GM19193 (cell line): ENCODE measurements around the gene TIAM2.

Experiments
- POLR2A ChIP-seq: IDR thresholded peaks from 4 replicates; pipeline ENCODE4 v1.6.1; 2011; ENCODE audit not compliant: insufficient read depth, insufficient read length; ENCODE audit errors: extremely low read depth

Gene TIAM2

DNA sequence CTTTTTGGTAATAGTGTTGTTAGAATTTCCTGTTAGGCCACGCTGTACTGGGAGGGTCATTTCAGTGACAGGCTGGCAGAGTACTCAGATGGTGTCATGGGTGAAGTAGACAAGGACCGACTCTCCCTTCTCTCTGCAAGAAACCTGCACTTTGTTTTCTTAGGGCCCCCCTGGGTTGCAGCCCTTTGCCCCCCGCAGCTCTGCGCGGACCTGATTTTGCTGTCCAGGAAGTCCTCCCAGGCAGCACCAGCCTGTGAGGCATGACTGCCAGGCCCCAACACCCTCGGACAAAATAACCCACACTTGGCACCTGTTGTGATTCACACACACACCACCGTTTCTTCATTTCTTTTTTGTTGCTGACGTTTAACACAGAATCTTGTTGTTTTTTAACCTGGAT lies 246.9 kb downstream of the TIAM2 start:
- TF ChIP-seq POLR2A = no peak

DNA sequence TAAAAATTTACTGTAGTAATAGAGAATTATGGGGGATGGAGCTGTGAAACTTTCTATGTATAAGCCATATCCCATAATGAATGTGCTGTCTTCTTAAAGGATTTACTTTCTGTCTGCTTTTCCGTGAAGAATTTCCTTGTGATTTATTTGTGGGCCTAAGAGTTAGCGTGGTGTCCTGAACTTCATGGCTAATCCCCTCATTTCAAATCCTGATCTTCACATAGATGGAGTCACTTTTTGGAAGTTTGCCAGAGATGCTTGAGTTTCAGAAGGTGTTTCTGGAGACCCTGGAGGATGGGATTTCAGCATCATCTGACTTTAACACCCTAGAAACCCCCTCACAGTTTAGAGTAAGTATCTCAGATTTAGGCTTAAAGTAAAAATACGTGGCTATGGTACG lies 249.3 kb downstream of the TIAM2 start:
- TF ChIP-seq POLR2A = no peak

GRCh38 chr6:155245193-155245592 lies 250.1 kb downstream of the TIAM2 start:
- TF ChIP-seq POLR2A = no peak

DNA sequence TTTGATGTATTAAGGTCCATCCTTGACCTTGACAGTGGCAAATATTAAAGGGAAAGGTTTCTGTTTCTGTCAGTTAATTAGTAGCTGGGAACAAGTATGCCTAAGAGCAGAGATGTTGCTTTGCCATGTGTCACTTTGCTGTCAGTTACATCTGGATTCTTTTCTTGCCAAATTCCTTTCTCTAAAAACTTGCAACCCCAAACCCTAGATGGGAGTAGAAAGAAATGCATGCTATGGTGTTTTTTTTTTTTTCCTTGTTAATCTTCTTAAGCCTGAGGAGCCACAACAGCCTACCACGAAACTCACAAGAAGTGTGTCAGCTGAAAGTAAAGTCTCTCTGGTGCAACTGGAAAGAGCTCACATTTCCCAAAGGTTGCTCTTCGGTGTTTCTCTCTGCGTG lies 250.7 kb downstream of the TIAM2 start:
- TF ChIP-seq POLR2A = no peak

- peak; percentile 7 for TF ChIP-seq POLR2A
Observed at GRCh38 chr6:155246825-155247224, 251.7 kb downstream of the TIAM2 start.

- TF ChIP-seq POLR2A = no peak
Observed at GRCh38 chr6:155247618-155248007, 252.5 kb downstream of the TIAM2 start.

GRCh38 chr6:155248008-155249001 lies 253.2 kb downstream of the TIAM2 start:
- no peak for TF ChIP-seq POLR2A

DNA sequence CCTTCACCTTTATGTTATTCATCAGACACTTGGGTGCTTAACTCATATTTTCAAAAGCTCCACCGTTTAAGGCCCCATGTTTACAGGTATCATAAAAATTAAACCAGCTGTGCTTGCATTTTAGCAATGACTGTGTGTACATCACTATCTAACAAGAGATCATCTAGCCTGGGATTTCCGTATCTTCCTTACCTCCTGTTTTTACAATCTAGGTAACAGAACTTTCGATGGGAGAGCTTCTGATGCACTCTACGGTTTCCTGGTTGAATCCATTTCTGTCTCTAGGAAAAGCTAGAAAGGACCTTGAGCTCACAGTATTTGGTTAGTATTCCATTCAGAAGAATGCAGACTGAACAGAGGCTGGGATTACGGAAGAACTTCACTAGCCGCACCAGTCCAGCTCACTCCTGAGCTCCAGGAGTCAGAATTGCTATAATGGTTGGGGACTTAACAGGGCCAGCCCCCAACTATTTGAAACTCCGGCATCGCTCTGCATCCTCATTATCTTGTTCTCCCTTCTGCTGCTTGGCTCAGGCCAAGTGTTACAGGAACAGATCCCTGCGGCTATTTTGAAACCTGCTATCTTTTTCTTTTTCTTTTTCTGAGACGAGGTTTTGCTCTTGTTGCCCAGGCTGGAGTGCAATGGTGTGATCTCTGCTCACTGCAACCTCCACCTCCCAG lies 255.7 kb downstream of the TIAM2 start:
- TF ChIP-seq POLR2A = no peak

DNA sequence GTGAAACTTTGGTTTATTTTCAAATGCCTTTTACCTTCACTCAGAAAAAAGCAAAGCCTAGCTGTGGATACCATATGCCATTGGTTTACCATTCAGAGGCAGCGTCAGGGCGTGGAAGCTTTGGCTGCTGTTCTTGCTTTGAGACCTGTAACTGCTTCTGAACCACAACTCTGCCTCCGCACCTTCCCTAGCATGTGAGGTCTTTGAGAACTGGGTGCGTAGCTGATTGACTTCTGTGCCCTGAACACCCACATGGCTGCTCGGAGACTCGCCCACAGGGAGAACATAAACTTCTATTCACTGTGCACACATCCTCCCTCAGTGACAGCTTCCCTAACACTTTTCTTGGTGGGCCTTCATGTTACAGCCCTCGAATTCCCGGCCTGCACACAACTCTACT lies 257.5 kb downstream of the TIAM2 start:
- TF ChIP-seq POLR2A = no peak

- no peak for TF ChIP-seq POLR2A
Observed at GRCh38 chr6:155253337-155253736, 258.2 kb downstream of the TIAM2 start.

DNA sequence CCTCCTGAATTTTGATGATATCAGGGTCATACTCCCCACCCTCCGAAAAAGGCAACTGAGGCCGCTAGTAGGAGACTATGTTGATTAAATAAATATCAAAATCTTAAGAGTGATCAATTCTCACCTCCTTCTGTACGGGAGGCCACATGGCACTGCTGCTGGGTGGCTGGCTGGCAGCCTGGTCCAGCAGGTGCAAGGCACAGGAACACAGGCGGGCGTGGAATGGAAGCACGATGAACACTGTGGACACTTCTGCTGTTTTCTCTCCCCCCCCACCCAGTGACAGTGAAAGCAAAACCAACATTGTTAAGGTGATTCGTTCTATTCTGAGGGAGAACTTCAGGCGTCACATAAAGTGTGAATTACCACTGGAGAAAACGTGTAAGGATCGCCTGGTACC lies 259.0 kb downstream of the TIAM2 start:
- TF ChIP-seq POLR2A = no peak

- no peak for TF ChIP-seq POLR2A
Observed at GRCh38 chr6:155256122-155256795, 261.1 kb downstream of the TIAM2 start.

DNA sequence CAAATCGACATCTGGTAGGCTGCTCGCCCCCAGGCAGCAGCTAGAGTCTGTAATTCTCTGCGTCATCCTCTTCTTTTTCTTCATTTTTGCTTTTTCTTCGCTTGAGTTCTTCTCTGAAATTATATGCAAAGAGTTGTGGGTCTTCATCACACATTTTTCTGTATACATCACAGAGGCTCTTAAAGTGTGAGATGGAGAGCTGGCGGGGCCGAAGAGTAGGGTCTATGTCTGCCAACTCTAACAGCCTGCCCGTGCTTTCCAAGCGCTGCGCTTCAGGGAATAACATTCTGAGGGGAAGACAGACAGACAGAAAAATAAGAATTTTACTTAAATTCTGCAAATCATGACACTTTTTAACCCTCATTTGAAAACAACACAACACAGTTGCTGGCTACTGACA lies 262.7 kb downstream of the TIAM2 start:
- no peak for TF ChIP-seq POLR2A

GRCh38 chr6:155259204-155259603 lies 264.1 kb downstream of the TIAM2 start:
- no peak for TF ChIP-seq POLR2A

- no peak for TF ChIP-seq POLR2A
Observed at GRCh38 chr6:155259897-155260296, 264.8 kb downstream of the TIAM2 start.

DNA sequence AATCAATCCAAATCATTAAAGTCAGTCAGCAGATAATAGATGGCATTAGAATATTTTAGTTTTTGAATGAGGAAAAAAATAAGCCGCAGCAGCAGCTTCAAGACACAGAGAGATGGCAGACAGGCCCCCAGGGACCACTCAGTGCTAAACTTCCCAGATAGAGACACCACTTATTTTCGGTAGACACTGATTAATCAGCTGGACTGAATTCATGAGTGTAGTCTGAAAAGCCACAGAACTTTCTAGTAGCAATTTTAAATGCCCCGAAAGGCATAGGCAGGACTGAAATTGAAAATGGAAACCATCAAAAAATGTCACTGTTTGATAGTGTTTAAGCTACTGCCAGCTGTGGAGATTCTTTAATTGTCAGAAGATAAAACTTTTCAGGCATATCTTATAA lies 265.6 kb downstream of the TIAM2 start:
- TF ChIP-seq POLR2A = no peak

DNA sequence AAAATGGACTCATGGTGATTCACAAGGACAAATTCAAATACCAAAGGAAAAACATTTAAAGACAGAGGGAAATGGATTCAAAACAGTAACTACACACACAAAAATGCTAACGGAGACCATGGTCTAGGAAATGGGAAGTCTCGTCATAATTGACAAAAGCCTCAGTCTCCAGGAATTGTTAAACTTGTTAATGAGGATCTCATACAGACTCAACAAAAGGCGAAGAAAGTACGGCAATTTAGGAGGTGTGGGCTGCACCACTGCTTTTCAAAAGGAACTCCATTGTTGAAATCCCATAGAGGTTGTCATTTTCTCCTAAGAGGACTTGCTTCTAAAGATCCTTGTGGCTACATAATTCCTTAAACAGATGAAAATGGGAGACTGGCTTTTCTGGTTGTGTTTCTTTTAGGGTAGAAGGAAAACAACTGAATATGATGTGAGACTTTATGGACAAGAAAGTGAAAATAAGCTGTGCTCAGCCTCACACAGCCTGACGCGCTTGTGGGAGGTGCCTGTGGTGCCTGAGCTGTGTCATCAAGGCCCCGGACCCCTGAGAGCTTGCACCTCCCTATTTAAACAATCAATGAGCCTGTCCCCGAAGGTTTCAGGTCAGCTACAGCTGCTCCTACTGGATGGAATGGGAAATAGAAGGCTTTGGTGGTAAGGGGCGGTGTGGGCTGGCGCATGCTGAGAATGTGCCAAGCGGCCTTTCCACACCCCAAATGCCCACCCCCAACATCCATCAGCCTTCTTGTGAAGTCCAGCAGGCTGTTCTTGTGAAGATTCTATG lies 266.2 kb downstream of the TIAM2 start:
- no peak for TF ChIP-seq POLR2A
